ENCODE results near the gene VPS52.
A peak's percentile ranks its signal among the peaks of the same experiment; 100 is the strongest.

The VPS52 gene, protein sequence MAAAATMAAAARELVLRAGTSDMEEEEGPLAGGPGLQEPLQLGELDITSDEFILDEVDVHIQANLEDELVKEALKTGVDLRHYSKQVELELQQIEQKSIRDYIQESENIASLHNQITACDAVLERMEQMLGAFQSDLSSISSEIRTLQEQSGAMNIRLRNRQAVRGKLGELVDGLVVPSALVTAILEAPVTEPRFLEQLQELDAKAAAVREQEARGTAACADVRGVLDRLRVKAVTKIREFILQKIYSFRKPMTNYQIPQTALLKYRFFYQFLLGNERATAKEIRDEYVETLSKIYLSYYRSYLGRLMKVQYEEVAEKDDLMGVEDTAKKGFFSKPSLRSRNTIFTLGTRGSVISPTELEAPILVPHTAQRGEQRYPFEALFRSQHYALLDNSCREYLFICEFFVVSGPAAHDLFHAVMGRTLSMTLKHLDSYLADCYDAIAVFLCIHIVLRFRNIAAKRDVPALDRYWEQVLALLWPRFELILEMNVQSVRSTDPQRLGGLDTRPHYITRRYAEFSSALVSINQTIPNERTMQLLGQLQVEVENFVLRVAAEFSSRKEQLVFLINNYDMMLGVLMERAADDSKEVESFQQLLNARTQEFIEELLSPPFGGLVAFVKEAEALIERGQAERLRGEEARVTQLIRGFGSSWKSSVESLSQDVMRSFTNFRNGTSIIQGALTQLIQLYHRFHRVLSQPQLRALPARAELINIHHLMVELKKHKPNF

GRCh38 chr6:33271468-33272274 is at the start of gene VPS52, which contains the start of gene RPS18:
Gene VPS52 (minus strand): TSS chr6:33271876. CDS start chr6:33271675, 201 bp downstream.
Gene RPS18 (plus strand): TSS chr6:33272075. CDS start chr6:33272120, 45 bp downstream.
- Histone ChIP-seq H3K4me1 (ENCODE audit: insufficient read depth, low read length) (peaks cover 12% of the 10 kb centered on the region; the same call in 1 of the 2 replicates), H3K9ac (ENCODE audit: low read depth, low read length) (peak within 1 kb of the TSS; percentile 99), H3K9me3 (ENCODE audit: control insufficient read depth, insufficient read depth, low read length) (no peaks in the 10 kb centered on the region), H3K36me3 (ENCODE audit: insufficient read depth, low read length) (peaks cover 36% of the 10 kb centered on the region)

DNA sequence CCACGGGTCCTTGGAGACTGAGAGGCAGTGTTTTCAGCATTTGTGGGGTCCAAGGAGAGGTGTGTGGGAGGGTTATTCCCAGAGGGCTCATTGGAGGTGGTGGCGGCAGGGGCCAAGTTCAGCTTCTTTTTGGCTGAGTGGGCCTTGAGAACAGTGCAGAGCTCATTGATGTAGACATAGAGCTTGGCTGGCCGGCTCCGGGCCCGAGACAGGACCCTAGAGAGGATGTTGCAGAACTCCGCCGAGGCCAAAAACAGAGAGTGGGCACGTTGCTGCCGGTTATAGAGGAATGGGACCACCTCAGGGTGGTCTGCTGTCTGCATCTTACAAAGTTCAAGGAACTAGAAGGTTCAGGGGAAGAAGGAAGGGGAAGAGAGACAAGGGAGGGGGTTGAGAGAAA is 49.6 kb upstream of the VPS52 start:
- Histone ChIP-seq H3K4me1 (ENCODE audit: insufficient read depth, low read length) (peaks cover 15% of the 10 kb centered on the region; the same call in 1 of the 2 replicates), H3K9me3 (ENCODE audit: control insufficient read depth, insufficient read depth, low read length) (no peaks in the 10 kb centered on the region), H3K36me3 (ENCODE audit: insufficient read depth, low read length) (peaks cover 20% of the 10 kb centered on the region), H3K9ac (ENCODE audit: low read depth, low read length) (no peak overlapping the region)

- Histone ChIP-seq H3K36me3 (ENCODE audit: insufficient read depth, low read length) (peaks cover 20% of the 10 kb centered on the region), H3K9ac (ENCODE audit: low read depth, low read length) (no peak overlapping the region), H3K4me1 (ENCODE audit: insufficient read depth, low read length) (peaks cover 16% of the 10 kb centered on the region; the same call in 1 of the 2 replicates), H3K9me3 (ENCODE audit: control insufficient read depth, insufficient read depth, low read length) (no peaks in the 10 kb centered on the region)
These were observed 48.9 kb upstream of the VPS52 start for GRCh38 chr6:33320315-33321181.

- H3K4me1 ChIP-seq (ENCODE audit: insufficient read depth, low read length): peaks cover 20% of the 10 kb centered on the region; the same call in 1 of the 2 replicates
- H3K36me3 ChIP-seq (ENCODE audit: insufficient read depth, low read length): peaks cover 20% of the 10 kb centered on the region
- H3K9ac ChIP-seq (ENCODE audit: low read depth, low read length): no peak overlapping the region
- no peaks in the 10 kb centered on the region for H3K9me3 ChIP-seq (ENCODE audit: control insufficient read depth, insufficient read depth, low read length)
These were observed 48.3 kb upstream of the VPS52 start for GRCh38 chr6:33319939-33320314.

DNA sequence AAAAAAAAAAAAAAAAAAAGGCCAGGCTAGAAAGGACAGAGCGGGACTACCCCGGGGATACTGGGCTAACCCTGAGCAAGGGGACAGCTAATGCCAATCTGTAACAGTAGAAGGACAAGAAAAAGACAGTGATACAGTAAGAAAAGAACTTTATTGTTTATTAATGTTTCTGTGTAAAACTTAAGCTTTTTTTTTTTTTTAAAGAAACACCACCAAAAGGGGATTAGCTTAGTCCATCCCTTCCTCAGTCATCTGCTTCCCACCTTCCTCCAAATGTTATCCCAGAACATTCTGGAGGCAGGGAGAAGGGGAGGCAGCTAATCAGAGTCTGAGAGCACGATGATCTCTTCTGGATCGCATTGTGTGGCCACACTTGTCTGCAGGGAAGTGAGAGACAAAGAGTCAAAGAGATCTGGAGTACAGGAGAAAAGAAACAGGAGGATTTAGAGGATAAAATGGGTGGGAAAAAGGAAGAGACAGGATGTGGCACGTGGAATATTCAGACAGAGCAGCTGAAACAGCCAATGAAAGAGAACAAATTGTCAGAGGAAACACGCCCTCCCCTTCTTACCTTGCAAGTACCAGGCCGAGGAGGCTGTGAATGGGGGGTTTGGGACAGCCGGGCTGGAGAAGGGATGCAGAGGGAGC is 46.9 kb upstream of the VPS52 start:
- peak overlapping the region; percentile 95; the same call in 1 of the 2 replicates for H3K9ac ChIP-seq (ENCODE audit: low read depth, low read length)
- H3K9me3 ChIP-seq (ENCODE audit: control insufficient read depth, insufficient read depth, low read length): no peaks in the 10 kb centered on the region
- peaks cover 20% of the 10 kb centered on the region for H3K36me3 ChIP-seq (ENCODE audit: insufficient read depth, low read length)
- H3K4me1 ChIP-seq (ENCODE audit: insufficient read depth, low read length): peaks cover 20% of the 10 kb centered on the region; the same call in 1 of the 2 replicates

DNA sequence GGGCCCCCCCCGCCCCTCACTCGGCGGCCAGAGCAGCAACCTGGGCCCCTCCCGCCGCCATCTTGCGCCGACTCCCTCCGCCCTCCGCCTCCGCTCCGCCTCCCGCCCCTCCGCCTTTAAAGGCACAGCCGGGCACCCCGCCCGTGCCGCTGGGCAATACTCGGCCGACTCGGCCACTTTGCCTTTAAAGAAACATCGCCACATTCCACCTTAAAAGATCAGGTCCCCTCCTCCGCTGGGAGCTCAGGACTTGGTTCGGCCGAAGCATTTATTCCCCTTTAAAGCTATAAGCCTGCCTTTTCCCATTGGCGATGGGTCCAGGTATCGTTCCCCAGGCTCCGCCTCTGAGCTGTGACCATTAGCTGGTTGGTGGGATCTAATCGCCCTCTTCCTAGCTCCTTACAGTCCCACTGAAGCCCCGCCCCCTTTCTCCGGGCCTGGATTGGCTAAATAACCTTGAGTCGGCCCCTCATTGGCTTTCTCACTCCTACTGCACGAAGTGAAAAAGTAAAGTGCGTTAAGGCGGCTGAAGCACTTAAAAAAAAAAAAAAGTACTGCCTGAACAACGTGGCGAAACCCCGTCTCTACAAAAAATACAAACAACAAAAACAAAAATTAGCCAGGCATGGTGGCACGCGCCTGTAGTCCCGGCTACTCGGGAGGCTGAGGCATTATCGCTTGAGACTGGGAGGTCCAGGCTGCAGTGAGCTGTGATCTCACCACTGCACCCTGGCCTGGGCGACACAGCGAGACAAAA is 46.2 kb upstream of the VPS52 start, which contains the start of gene ZBTB22:
ZBTB22 (minus strand) TSS at position 76 of the 757 bp plus-strand sequence. CDS start 828 bp downstream, outside the sequence.
- H3K9ac ChIP-seq (ENCODE audit: low read depth, low read length): peak within 1 kb of the TSS; percentile 95
- peaks cover 20% of the 10 kb centered on the region for H3K36me3 ChIP-seq (ENCODE audit: insufficient read depth, low read length)
- no peaks in the 10 kb centered on the region for H3K9me3 ChIP-seq (ENCODE audit: control insufficient read depth, insufficient read depth, low read length)
- H3K4me1 ChIP-seq (ENCODE audit: insufficient read depth, low read length): peaks cover 20% of the 10 kb centered on the region; the same call in 1 of the 2 replicates

GRCh38 chr6:33317419-33317668 is 45.7 kb upstream of the VPS52 start:
- H3K9ac ChIP-seq (ENCODE audit: low read depth, low read length): peak overlapping the region; percentile 46; the same call in 1 of the 2 replicates
- H3K36me3 ChIP-seq (ENCODE audit: insufficient read depth, low read length): peaks cover 20% of the 10 kb centered on the region
- no peaks in the 10 kb centered on the region for H3K9me3 ChIP-seq (ENCODE audit: control insufficient read depth, insufficient read depth, low read length)
- H3K4me1 ChIP-seq (ENCODE audit: insufficient read depth, low read length): peaks cover 20% of the 10 kb centered on the region; the same call in 1 of the 2 replicates

GRCh38 chr6:33316603-33317418 is 45.1 kb upstream of the VPS52 start:
- Histone ChIP-seq H3K9ac (ENCODE audit: low read depth, low read length) (peak overlapping the region; percentile 46; the same call in 1 of the 2 replicates), H3K36me3 (ENCODE audit: insufficient read depth, low read length) (peaks cover 20% of the 10 kb centered on the region), H3K9me3 (ENCODE audit: control insufficient read depth, insufficient read depth, low read length) (no peaks in the 10 kb centered on the region), H3K4me1 (ENCODE audit: insufficient read depth, low read length) (peaks cover 20% of the 10 kb centered on the region; the same call in 1 of the 2 replicates)

GRCh38 chr6:33315793-33316602 is 44.3 kb upstream of the VPS52 start:
- Histone ChIP-seq H3K9ac (ENCODE audit: low read depth, low read length) (no peak overlapping the region), H3K9me3 (ENCODE audit: control insufficient read depth, insufficient read depth, low read length) (no peaks in the 10 kb centered on the region), H3K4me1 (ENCODE audit: insufficient read depth, low read length) (peaks cover 20% of the 10 kb centered on the region; the same call in 1 of the 2 replicates), H3K36me3 (ENCODE audit: insufficient read depth, low read length) (peaks cover 17% of the 10 kb centered on the region)

DNA sequence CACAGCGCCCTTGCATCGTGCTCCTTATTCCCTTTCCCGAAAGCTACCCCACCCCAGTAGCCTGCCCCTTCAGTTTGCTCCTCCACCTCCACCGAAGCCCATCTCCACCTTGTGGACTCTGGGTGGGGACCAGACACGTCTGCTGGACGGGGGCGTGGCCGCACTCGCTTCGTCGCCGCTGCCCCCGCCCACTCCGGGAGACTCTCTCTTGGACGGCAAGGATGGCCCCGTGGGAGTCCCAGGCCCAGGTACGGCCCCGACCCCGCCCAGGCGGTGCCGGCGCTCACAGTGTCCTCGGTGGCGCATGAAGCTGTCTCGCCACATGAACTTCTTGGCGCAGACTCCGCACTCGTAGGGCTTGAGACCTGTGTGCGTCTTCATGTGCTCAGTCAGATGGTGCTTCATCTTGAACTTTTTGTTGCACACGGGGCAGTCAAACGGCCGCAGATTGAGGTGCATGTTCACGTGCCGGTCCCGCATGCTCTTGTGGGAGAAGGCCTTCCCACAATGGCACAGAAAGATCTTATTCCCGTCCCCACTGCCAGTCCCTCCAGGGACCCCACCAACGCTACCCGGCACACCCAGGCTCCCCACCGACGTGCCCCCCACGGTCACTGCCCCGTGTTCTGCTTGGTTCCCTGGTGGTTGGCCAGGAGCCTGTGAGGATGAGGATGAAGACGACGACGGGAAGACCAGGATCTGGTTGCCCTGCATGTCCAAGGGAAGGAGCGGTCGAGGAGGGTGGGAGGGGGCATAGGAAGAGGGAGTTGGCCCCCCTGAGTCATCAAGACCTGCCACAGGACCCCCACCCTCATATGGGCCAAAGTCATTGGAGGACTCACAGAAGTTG is 43.5 kb upstream of the VPS52 start:
- peak overlapping the region; percentile 85 for H3K9ac ChIP-seq (ENCODE audit: low read depth, low read length)
- peaks cover 9% of the 10 kb centered on the region for H3K36me3 ChIP-seq (ENCODE audit: insufficient read depth, low read length)
- peaks cover 14% of the 10 kb centered on the region; the same call in 1 of the 2 replicates for H3K4me1 ChIP-seq (ENCODE audit: insufficient read depth, low read length)
- H3K9me3 ChIP-seq (ENCODE audit: control insufficient read depth, insufficient read depth, low read length): no peaks in the 10 kb centered on the region

Data from ES-I3 (cell line).